ENCODE data around the gene HTRA3.

- TF ChIP-seq CTCF (IDR thresholded peaks at IDR 0.05 in 8 of 11, conservative IDR thresholded peaks at IDR 0.05 in 3 of 11), result no peak
- TF ChIP-seq POLR2A (IDR thresholded peaks at IDR 0.05), result no peak
- TF ChIP-seq POLR2AphosphoS5 (IDR thresholded peaks at IDR 0.05), result no peak
Measured at GRCh38 chr4:8297141-8297601, 27.6 kb downstream of the HTRA3 start.
